BJ (cell line): ENCODE data around the gene TARP. TPM values are rescaled to one million over a fixed set of nuclear protein-coding genes. Genes with fewer than 3 reads are reported as not detected.

Experiments used
- CTCF ChIA-PET: fragments of 350-600 bp; formaldehyde crosslinking; extraction: SDS; loops from one replicate; lab custom pipeline; 2021; ENCODE audit warnings: antibody characterized with exemption, inconsistent platforms; lab: Yijun Ruan, JAX
- POLR2A ChIA-PET: fragments of 300-600 bp; sonication (Branson Sonifier 250); formaldehyde crosslinking; extraction: SDS; loops from one replicate; lab custom pipeline; 2021; ENCODE audit warnings: antibody characterized with exemption; lab: Charles Lee
- DNase-seq: peaks from one replicate; pipeline ENCODE4 v3.0.0-alpha.2; 2011; ENCODE audit warnings: low read depth
- H3K27me3 ChIP-seq: 2 replicates; pipeline ENCODE4 v1.6.0; 2011; ENCODE audit warnings: low read length; ENCODE audit not compliant: control insufficient read depth, insufficient read depth
- H3K36me3 ChIP-seq: 2 replicates; pipeline ENCODE4 v1.5.1; 2011; ENCODE audit warnings: low read length; ENCODE audit not compliant: control insufficient read depth, insufficient read depth
- H3K4me3 ChIP-seq: 2 replicates; pipeline ENCODE4 v1.5.1; 2011; ENCODE audit warnings: low read depth, mild to moderate bottlenecking, control low read depth, low read length
- polyA plus RNA-seq: library from polyadenylated mRNA; depleted of rRNA; stranded (reverse); fragments of >200 nt; gene quantifications from 2 replicates; pipeline ENCODE4 v1.2.3, GENCODE V29; 2011; rRNA removed
- small RNA-seq: library from RNA; depleted of rRNA; stranded (forward); fragments of <200 nt; gene quantifications from one replicate; pipeline ENCODE3, GENCODE V24; 2012; ENCODE audit warnings: low replicate concordance, low read depth; ENCODE audit not compliant: insufficient read length
- TF ChIP-seq, protein P1 (sequence below): IDR thresholded peaks from 2 replicates; pipeline ENCODE4 v1.5.1; 2011; ENCODE audit warnings: low read depth, mild to moderate bottlenecking, control low read depth, inconsistent platforms, low read length, moderate library complexity; ENCODE audit not compliant: insufficient read depth

Gene TARP

DNA sequence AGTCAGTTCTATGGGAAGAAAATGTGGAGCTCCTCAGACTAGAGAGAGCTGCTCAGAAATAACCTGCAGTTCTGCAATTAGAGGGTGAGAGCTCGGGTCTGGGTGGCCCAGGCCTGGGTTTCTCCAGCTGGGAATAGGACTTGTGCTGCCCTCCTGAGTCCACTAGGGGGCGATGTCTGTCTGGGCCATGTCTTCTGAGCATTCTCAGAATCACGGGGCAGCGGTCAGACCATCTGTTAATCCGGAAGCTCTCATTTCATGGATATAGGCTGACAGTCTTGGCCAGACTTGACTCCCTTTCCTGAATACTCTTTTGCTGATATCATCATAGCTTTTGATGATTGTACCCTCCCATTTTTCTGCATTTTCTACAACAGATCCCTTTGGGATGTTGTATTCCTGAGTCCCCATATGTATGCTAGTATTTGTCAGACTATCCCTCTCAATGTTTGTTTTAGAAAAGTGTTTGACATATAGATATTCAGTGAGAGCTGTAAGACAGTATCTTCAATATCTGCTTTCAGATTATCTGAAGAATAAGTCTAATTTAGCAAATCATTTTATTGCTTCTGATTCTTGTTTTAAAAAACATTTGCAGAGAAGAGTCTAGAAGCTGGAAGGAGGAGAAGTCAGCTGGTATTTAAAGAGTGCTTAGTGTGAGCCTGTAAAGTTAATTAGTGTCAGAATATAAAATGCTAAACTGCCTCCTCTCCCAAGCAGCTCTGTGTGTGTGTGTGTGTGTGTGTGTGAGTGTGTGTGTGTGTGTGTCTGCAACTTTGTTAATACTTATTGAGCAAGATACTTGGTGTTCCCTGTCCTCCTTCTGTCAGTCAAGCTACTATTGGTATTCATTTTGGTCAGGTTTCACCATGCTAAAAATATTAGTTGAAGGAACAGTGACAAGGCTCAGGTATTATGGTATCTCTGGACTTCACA lies 57.4 kb downstream of the TARP start:
- POLR2A ChIA-PET = no interaction called here

GRCh38 chr7:38215115-38215514 lies 58.3 kb downstream of the TARP start:
- ChIA-PET POLR2A (interaction anchor here (0.6 kb wide), 1 partner anchor 314 kb away, joined by 6 read pairs; no protein-coding TSS in a partner anchor), CTCF (interaction anchor here (0.7 to 4.7 kb wide), 38 partner anchors 9 to 314 kb away, joined by 3 to 59 read pairs (median 8); no protein-coding TSS in a partner anchor)
- no peaks in the 10 kb centered on the region for H3K27me3 ChIP-seq
- peaks cover 4% of the 10 kb centered on the region; the same call in 1 of the 2 replicates for H3K36me3 ChIP-seq
- TF ChIP-seq, protein P1, sequence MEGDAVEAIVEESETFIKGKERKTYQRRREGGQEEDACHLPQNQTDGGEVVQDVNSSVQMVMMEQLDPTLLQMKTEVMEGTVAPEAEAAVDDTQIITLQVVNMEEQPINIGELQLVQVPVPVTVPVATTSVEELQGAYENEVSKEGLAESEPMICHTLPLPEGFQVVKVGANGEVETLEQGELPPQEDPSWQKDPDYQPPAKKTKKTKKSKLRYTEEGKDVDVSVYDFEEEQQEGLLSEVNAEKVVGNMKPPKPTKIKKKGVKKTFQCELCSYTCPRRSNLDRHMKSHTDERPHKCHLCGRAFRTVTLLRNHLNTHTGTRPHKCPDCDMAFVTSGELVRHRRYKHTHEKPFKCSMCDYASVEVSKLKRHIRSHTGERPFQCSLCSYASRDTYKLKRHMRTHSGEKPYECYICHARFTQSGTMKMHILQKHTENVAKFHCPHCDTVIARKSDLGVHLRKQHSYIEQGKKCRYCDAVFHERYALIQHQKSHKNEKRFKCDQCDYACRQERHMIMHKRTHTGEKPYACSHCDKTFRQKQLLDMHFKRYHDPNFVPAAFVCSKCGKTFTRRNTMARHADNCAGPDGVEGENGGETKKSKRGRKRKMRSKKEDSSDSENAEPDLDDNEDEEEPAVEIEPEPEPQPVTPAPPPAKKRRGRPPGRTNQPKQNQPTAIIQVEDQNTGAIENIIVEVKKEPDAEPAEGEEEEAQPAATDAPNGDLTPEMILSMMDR = no peak
- no peak for DNase-seq
- H3K4me3 ChIP-seq = no peak overlapping the region

More for the DNA sequence above, 57.4 kb downstream of the TARP start:
- Histone ChIP-seq H3K4me3 (no peak overlapping the region), H3K36me3 (peaks cover 4% of the 10 kb centered on the region; the same call in 1 of the 2 replicates), H3K27me3 (no peaks in the 10 kb centered on the region)
- TF ChIP-seq, protein P1 = peak; percentile 98
- DNase-seq = peak; percentile 43
- CTCF ChIA-PET = interaction anchor here (0.5 to 4.7 kb wide), 48 partner anchors 8 to 1468 kb away, joined by 3 to 59 read pairs (median 6); no protein-coding TSS in a partner anchor

DNA sequence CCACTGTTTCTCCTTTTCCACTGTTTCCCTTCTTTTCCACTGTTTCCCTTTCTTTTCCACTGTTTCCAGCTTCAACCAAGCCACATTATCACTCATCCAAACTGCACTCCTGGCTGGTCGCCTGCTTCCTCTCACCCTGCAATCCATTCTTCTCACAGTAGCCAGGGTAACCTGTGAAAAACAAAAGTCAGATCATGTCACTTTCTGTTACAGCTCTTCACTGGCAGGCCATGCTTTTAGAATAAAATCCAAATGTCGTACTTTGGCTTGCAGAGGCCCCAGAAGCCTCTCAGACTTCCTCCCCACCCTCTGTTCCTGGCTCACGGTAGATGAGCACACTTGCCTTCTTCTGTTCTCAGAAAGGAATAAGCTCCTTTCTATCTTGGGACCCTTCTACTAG lies 61.5 kb downstream of the TARP start:
- TF ChIP-seq, protein P1 = no peak
- ChIA-PET POLR2A (interaction anchor here (0.6 kb wide), 1 partner anchor 105 kb away, joined by 7 read pairs; no protein-coding TSS in a partner anchor), CTCF (interaction anchor here (0.7 to 1.7 kb wide), 6 partner anchors 8 to 158 kb away, joined by 3 to 5 read pairs (median 4); no protein-coding TSS in a partner anchor)
- Histone ChIP-seq H3K4me3 (no peak overlapping the region), H3K27me3 (no peaks in the 10 kb centered on the region), H3K36me3 (no peaks in the 10 kb centered on the region; the same call in 1 of the 2 replicates)
- no peak for DNase-seq

DNA sequence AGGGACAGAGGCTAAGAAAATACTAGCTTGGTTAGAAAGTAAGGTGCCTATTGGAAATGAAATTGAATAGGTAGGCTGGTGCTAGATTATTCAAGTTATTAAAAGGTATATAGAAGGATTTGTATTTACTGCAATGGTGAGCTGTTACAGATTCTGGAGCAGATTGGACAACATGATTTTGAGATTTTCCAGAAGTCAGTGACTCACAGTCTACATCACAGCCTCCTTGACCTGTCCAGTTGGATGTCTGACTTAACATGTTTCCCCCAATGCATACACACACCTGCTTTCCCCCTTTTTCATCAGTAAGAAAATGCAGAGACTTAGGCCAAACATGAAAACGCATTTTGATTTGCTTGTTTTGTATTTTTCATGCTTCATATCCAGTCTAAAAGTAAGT lies 62.0 kb downstream of the TARP start:
- TF ChIP-seq, protein P1 = no peak
- no peak overlapping the region for H3K4me3 ChIP-seq
- H3K27me3 ChIP-seq = no peaks in the 10 kb centered on the region
- no peak for DNase-seq
- ChIA-PET POLR2A (interaction anchor here (0.5 to 0.6 kb wide), 3 partner anchors 14 to 105 kb away, joined by 3 to 10 read pairs (median 7); no protein-coding TSS in a partner anchor), CTCF (interaction anchor here (0.7 to 1.7 kb wide), 6 partner anchors 8 to 159 kb away, joined by 4 to 5 read pairs (median 4); no protein-coding TSS in a partner anchor)
- H3K36me3 ChIP-seq = no peaks in the 10 kb centered on the region; the same call in 1 of the 2 replicates

Small RNAs within 50 kb of the gene (small RNA-seq; reads per million reads assigned to genes)
- gene TRGJ1 = not detected
- gene TRGJ2 = not detected
- not detected for gene TRGJP
- not detected for gene TRGJP1
- gene TRGJP2 = not detected
- not detected for gene TRGVA

Other genes with a start within 250 kb of the TARP start
- 25.8 and 51.7 TPM in 2 replicates for gene STARD3NL, start 95.4 kb downstream of the TARP start, polyA plus RNA-seq